ENCODE measurements around the gene ZFP91.

Gene ZFP91

GRCh38 chr11:58626934-58627483 is 48.1 kb downstream of the ZFP91 start:
- TF ChIP-seq FOXP2 (optimal IDR thresholded peaks at IDR 0.05; ENCODE audit: borderline replicate concordance, extremely low read depth, extremely low read length, insufficient read depth) (no peak), POLR2AphosphoS5 (IDR thresholded peaks at IDR 0.05; ENCODE audit: low read depth, low read length) (no peak), SIN3A (IDR thresholded peaks at IDR 0.05; ENCODE audit: borderline replicate concordance, insufficient read depth, low read length) (no peak)

- TF ChIP-seq FOXP2 (optimal IDR thresholded peaks at IDR 0.05; ENCODE audit: borderline replicate concordance, extremely low read depth, extremely low read length, insufficient read depth): no peak
- TF ChIP-seq TAF1 (IDR thresholded peaks at IDR 0.05; ENCODE audit: borderline replicate concordance, insufficient read depth, low read length): no peak
- no peak for TF ChIP-seq SIN3A (IDR thresholded peaks at IDR 0.05; ENCODE audit: borderline replicate concordance, insufficient read depth, low read length)
- TF ChIP-seq REST (IDR thresholded peaks at IDR 0.05; ENCODE audit: insufficient read depth in 1 of 2, low read depth in 2 of 2, low read length in 2 of 2): no peak
- TF ChIP-seq POLR2AphosphoS5 (IDR thresholded peaks at IDR 0.05; ENCODE audit: low read depth, low read length): no peak
Observed at GRCh38 chr11:58628446-58628845, 49.6 kb downstream of the ZFP91 start.

GRCh38 chr11:58629857-58630256 is 51.0 kb downstream of the ZFP91 start:
- TF ChIP-seq FOXP2 (optimal IDR thresholded peaks at IDR 0.05; ENCODE audit: borderline replicate concordance, extremely low read depth, extremely low read length, insufficient read depth): no peak
- no peak for TF ChIP-seq POLR2AphosphoS5 (IDR thresholded peaks at IDR 0.05; ENCODE audit: low read depth, low read length)
- no peak for TF ChIP-seq REST (IDR thresholded peaks at IDR 0.05; ENCODE audit: insufficient read depth in 1 of 2, low read depth in 2 of 2, low read length in 2 of 2)
- TF ChIP-seq TAF1 (IDR thresholded peaks at IDR 0.05; ENCODE audit: borderline replicate concordance, insufficient read depth, low read length): no peak
- TF ChIP-seq SIN3A (IDR thresholded peaks at IDR 0.05; ENCODE audit: borderline replicate concordance, insufficient read depth, low read length): no peak

GRCh38 chr11:58631378-58631777 is 52.5 kb downstream of the ZFP91 start:
- TF ChIP-seq TAF1 (IDR thresholded peaks at IDR 0.05; ENCODE audit: borderline replicate concordance, insufficient read depth, low read length) (no peak), SIN3A (IDR thresholded peaks at IDR 0.05; ENCODE audit: borderline replicate concordance, insufficient read depth, low read length) (no peak), POLR2AphosphoS5 (IDR thresholded peaks at IDR 0.05; ENCODE audit: low read depth, low read length) (no peak), FOXP2 (optimal IDR thresholded peaks at IDR 0.05; ENCODE audit: borderline replicate concordance, extremely low read depth, extremely low read length, insufficient read depth) (no peak), REST (IDR thresholded peaks at IDR 0.05; ENCODE audit: insufficient read depth in 1 of 2, low read depth in 2 of 2, low read length in 2 of 2) (no peak)

GRCh38 chr11:58632510-58632909 is 53.6 kb downstream of the ZFP91 start:
- TF ChIP-seq TAF1 (IDR thresholded peaks at IDR 0.05; ENCODE audit: borderline replicate concordance, insufficient read depth, low read length): no peak
- no peak for TF ChIP-seq SIN3A (IDR thresholded peaks at IDR 0.05; ENCODE audit: borderline replicate concordance, insufficient read depth, low read length)
- no peak for TF ChIP-seq REST (IDR thresholded peaks at IDR 0.05; ENCODE audit: insufficient read depth in 1 of 2, low read depth in 2 of 2, low read length in 2 of 2)
- no peak for TF ChIP-seq POLR2AphosphoS5 (IDR thresholded peaks at IDR 0.05; ENCODE audit: low read depth, low read length)
- TF ChIP-seq FOXP2 (optimal IDR thresholded peaks at IDR 0.05; ENCODE audit: borderline replicate concordance, extremely low read depth, extremely low read length, insufficient read depth): no peak
